Activated gamma-delta T cell treated with anti-CD3 and anti-CD28 coated beads, Interleukin-2, amount 50 U/mL, for 16 hours (primary cell): ENCODE data around the gene LYRM2.
"Not testable (repeated sequence)": the region's sequence is repeated elsewhere in the genome, so short reads cannot be mapped to it uniquely, and the experiment has no call there.

Experiments used
- DNase-seq: peaks from one replicate; pipeline ENCODE4 v3.0.0-alpha.2; 2020; ENCODE audit warnings: low read depth

Gene LYRM2

GRCh38 chr6:89644864-89645263, 6.3 kb upstream of the LYRM2 start:
- no peak for DNase-seq

GRCh38 chr6:89643406-89643805, 4.9 kb upstream of the LYRM2 start:
- no peak for DNase-seq

DNA sequence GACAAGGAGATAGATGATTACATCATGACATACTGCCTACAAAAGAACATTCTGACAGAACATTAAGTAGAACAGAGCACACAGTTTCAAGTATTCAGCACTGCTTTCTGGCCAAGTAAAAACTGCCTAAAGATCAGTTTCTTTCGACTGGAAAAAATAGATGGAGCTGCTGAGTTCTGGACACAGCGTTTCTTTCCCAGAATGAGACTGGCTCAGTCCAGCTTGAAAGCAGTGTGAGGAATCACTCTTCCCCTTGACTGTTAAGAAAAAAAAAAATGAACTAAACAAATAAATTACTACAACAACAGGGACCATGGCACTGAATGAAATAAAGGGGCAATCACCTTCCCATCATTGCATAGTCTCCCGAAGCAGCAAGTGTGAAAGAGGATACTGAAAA, 4.4 kb upstream of the LYRM2 start:
- DNase-seq: no peak

DNA sequence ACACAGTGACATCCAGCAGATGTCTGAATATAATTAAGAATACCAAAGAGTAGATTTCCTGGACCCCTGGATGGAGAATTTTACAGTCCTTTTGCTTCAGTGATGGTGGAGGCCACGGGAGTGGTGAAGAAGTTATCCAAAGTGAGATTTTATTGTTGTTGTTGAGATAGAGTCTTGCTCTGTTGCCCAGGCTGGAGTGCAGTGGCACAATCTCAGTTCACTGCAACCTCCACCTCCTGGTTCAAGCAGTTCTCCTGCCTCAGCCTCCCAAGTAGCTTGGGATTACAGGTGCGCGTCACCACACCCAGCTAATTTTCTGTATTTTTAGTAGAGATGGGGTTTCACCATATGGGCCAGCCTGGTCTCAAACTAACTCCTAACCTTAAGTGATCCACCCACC, 3.0 kb upstream of the LYRM2 start:
- DNase-seq: not testable (repeated sequence)

GRCh38 chr6:89640804-89641203, 2.3 kb upstream of the LYRM2 start:
- no peak for DNase-seq

DNA sequence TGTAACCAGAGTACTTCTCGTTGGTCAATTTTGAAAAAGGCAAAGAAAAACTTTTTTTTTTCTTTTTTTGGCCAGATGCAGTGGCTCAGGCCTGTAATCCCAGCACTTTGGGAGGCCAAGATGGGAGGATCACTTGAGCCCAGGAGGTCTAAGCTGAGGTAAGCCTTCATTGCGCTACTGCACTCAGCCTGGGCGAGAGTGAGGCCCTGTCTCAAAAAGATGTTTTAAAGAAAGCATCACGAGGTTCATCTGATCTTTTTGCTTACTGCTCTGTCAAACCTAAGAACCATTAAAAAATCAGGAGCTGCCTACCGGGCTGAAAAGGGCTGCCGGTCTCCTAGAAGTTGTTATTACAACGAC, 607 bp downstream of the LYRM2 start:
- no peak for DNase-seq

- DNase-seq: not testable (repeated sequence)
Measured at GRCh38 chr6:89636412-89636811, 2.1 kb downstream of the LYRM2 start.

DNA sequence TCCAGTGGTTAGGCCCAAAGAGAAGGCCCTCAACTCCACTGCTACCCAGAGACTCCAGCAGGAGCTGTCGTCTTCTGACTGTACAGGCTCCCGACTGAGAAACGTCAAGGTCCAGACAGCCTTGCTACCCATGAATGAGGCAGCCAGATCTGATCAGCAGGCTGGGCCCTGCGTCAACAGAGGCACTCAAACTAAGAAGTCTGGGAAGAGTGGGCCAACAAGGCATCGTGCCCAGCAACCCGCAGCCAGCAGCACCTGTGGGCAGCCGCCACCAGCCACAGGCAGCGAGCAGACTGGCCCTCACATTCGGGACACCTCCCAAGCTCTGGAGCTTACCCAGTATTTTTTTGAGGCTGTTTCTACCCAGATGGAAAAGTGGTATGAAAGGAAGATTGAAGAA, 8.1 kb downstream of the LYRM2 start:
- DNase-seq: no peak

DNA sequence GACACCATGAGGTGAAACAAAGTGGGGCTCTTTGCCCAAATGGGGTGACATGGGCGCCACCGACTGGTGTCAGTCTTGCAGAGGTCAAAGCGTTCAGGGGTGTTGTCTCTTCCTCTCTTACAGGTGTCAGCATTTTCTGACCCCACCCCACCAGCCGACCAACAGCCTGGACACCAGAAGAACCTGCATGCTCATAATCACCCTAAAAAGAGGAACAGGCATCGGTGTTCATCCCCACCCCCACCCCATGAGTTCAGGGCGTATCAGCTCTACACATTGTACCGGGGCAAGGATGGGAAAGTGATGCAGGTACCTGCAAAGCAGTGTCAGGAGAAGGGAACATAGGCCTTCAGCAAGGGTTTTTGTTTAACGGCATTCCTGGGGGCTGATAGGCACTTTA, 14.8 kb downstream of the LYRM2 start:
- DNase-seq: no peak

DNA sequence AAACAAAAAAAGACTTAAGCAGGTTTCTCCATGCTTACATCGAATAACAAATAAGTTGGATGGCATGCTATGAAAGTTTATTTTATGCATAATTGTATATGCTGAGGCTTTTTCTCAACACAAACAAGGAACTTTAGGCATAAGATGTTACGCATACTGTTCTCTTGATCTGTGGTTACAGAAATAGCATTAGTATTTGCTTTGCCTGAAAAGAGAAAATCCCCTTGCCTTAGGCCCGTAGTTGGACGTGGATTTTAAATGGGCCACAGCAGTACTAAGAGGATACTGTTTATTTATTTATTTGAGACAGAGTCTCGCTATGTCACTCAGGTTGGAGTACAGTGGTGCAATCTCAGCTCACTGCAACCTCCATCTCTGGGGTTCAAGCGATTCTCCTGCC, 19.0 kb downstream of the LYRM2 start:
- no peak for DNase-seq

DNA sequence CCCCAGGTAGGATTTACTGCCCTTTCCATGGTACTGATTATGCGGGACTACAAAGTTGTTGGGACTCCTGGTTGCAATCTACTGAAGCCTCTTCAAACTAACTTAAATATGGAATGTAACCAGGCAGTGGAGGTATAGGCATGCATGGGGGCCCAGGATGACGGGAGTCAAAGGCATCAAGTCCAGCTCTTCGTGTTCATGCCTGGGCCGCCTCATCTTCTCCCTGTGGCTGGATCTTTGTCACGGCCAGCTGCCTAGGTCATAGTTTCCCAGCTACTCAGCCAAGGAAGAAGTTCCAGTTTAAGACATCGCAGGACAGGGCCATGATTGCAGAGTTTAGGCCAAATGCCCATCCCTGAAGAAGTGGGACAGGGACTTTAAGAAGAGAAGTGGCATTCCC, 20.5 kb downstream of the LYRM2 start:
- DNase-seq: no peak

DNA sequence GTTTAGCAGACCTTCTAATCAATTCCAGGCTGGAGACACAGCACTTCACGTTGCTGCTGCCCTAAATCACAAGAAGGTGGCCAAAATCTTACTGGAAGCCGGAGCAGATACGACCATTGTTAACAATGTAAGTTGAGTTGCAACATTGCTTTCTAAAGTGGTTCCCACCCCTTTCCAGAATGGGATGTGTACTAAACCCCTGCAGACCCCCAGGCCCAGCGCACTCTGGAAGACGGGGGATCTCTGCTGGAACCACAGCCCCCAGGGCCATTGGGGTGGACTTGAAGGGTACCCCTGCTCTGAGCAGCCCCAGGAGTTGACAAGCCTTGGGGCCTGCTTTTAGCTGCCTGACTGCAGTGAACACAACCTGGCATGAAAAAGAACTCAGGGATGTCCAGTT, 22.0 kb downstream of the LYRM2 start:
- no peak for DNase-seq

DNA sequence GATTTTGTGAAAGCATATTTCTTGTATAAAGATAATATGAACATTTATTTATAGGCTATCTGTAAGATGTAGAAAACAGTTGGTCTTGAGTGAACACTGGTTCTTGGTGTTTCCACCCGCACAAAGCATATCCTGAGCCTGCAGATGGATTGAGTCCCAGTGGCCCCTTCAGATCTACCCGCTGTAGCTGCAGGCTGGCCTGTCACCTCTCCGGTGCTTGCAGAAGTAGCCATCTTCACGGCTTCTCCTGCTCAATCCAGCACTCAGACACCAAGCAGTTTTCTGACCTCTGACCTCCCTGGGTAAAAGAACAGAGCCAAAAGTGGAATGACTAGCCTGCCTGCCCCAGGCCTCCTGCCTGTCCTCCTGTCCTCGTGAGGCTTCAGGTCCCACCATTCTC, 22.7 kb downstream of the LYRM2 start:
- no peak for DNase-seq

GRCh38 chr6:89613790-89614189, 24.8 kb downstream of the LYRM2 start:
- DNase-seq: no peak

DNA sequence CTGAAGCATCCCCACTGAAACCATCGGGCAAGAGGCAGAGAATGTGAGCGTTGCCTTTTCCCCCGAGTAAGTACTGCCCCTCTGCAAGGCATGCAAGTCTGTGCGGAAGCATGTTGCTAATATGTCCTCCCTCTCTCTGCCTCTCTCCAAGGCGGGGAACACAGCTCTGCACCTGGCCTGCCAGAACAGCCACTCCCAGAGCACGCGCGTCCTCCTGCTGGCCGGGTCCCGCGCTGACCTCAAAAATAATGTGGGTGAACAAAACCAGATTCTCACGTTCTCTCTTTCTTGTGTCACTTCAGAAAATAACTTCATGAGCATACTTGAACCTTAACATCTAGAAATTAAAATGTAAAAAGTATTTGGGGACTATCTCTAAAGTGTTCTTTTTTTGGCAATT, 26.4 kb downstream of the LYRM2 start:
- DNase-seq: no peak

GRCh38 chr6:89611666-89612065, 26.9 kb downstream of the LYRM2 start:
- no peak for DNase-seq

- DNase-seq: peak; percentile 69
Measured at GRCh38 chr6:89610149-89610642, 28.4 kb downstream of the LYRM2 start.

- no peak for DNase-seq
Measured at GRCh38 chr6:89605861-89606260, 32.7 kb downstream of the LYRM2 start.

GRCh38 chr6:89604653-89605052, 33.9 kb downstream of the LYRM2 start:
- DNase-seq: no peak

- no peak for DNase-seq
Measured at GRCh38 chr6:89602166-89602565, 36.4 kb downstream of the LYRM2 start.

DNA sequence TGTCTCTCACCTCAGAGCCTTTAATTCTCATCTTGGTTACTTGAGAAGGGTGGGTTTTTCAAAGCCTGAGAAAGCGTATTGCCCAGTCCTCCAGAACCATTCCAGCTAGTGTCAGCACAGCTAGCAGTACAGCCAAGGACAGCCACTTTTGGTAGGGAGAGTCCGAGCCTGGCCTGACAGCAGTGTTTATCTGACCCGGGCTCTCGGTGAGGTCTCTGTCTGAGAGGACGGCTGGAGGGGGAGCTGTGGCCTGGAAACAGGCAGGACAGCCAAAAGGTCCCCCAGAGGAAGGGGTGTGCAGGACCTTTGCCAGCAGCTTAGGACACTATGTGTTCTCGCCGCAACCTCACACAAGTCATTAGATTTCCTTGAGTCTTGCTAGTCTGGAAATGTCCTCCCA, 38.8 kb downstream of the LYRM2 start:
- DNase-seq: no peak

DNA sequence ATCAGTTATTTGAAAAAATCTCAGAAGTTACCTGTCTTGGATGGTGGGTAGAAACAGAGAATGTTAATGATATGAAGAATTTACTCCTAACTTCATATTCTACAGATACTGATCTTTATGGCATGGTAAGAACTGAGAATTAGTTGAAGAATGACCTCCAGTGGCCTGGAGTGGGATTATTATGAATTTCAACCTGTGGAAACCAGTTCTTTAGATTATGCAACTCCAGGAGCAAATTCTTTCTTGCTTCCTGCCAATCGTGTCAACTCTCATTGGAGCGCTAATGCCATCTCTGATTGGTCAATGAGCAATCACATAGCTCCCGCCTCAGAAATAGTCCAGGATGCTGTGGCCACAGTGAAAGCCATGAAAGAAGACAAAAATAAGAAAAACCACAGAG, 40.6 kb downstream of the LYRM2 start:
- DNase-seq: no peak

DNA sequence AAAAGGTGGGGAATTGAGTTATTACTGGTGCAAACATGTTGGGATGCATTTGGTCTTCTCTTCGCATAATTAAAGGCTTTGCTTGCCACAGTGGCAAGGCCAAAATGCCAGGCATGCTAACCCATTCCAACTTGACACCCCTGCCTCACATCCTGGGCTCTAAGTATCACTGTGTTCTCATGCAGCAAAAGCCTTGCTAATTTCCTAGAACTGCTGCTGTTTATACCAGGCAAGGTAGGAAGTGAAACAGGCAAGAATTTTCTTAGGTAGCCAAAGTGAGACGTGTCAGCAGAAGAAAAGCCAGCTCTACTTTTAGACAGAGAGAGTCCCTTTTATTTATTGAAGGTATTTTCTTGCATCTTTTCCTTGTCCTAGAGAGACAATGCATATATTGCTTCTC, 41.2 kb downstream of the LYRM2 start:
- DNase-seq: no peak

DNA sequence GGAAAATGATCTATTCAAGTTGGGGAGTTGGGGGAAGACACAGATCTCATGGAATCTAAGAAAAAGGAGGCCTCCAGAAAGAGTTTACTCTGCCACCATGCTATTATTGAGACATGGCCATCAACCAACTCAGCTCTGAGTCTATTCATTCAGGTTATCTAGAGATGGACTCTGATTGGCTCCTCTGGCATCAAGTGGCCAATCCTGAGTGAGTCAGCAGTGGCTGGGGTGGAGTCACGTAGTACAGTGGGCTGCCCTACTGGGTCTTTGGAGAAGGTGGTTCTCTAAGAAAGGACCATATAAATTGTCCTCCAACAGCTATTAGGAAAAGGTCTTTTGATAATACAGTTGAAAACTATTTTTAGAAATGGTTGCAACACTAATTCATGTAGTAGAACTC, 42.1 kb downstream of the LYRM2 start:
- no peak for DNase-seq

- DNase-seq: no peak
Measured at GRCh38 chr6:89596056-89596455, 42.5 kb downstream of the LYRM2 start.
